ENCODE data around the gene DHRSX. TPM values are rescaled to one million over a fixed set of nuclear protein-coding genes. Genes with fewer than 3 reads are reported as not detected.

The DHRSX gene
- total and polyA plus RNA-seq, 9 of the 15 experiments (the other 6 are each of a cell fraction or from before 2014, with no cell fraction given), result 0.59 to 11.0 (median 6.2) TPM

GRCh38 chrX:2330910-2331309 is 169.9 kb downstream of the DHRSX start:
- TF ChIP-seq SP1 (CRISPR knock-in tag; IDR thresholded peaks at IDR 0.05), result no peak
- no peak for TF ChIP-seq CHD1 (IDR thresholded peaks at IDR 0.05; ENCODE audit: low read length)
- no peak for TF ChIP-seq SMARCB1 (IDR thresholded peaks at IDR 0.05; ENCODE audit: insufficient read length, low read depth)
- peak; percentile 94 for TF ChIP-seq RBM25 (IDR thresholded peaks at IDR 0.05; ENCODE audit: low read depth, low read length, severe bottlenecking)
- peak; percentile 46 for TF ChIP-seq CHD4 (IDR thresholded peaks at IDR 0.05; ENCODE audit: insufficient read depth, insufficient replicate concordance, low read depth, low read length, poor library complexity, severe bottlenecking)
- no peak for TF ChIP-seq NCOA2 (IDR thresholded peaks at IDR 0.05; ENCODE audit: partially characterized antibody in 2 of 2)
- TF ChIP-seq RAD21 (CRISPR knock-in tag; conservative IDR thresholded peaks at IDR 0.05 in 1 of 2, IDR thresholded peaks at IDR 0.05 in 1 of 2), result no peak
- no peak for TF ChIP-seq ZKSCAN1 (IDR thresholded peaks at IDR 0.05; ENCODE audit: low read depth, low read length)
- peak; percentile 11 to 49; a peak in 1 of 4 replicates for TF ChIP-seq KDM1A (IDR thresholded peaks at IDR 0.05)
- no peak for TF ChIP-seq ZFP36 (IDR thresholded peaks at IDR 0.05; ENCODE audit: low read depth, low read length, partially characterized antibody)
- no peak for TF ChIP-seq ELF4 (CRISPR knock-in tag; IDR thresholded peaks at IDR 0.05)
- TF ChIP-seq BCOR (IDR thresholded peaks at IDR 0.05), result peak; percentile 81
- no peak for TF ChIP-seq CREM (IDR thresholded peaks at IDR 0.05; ENCODE audit: low read depth)
- peak in 1 of 2 experiments; percentile 36; a peak in 1 of 4 replicates for TF ChIP-seq RCOR1 (IDR thresholded peaks at IDR 0.05; ENCODE audit: borderline replicate concordance in 1 of 2, low read depth in 2 of 2, low read length in 2 of 2)
- TF ChIP-seq ZNF512 (tag; IDR thresholded peaks at IDR 0.05), result no peak; the same call in 1 of the 2 replicates
- peak; percentile 48; the same call in 1 of the 2 replicates for TF ChIP-seq ADNP (tag; IDR thresholded peaks at IDR 0.05)
- TF ChIP-seq FOXK1 (CRISPR knock-in tag; IDR thresholded peaks at IDR 0.05; ENCODE audit: borderline replicate concordance), result no peak
- Histone ChIP-seq H4K20me1 (replicated peaks; ENCODE audit: control insufficient read depth, insufficient read depth, low read length) (no peaks in the 10 kb centered on the region), H3K9me3 (replicated peaks; ENCODE audit: control insufficient read depth, insufficient read depth, low read depth, low read length) (no peaks in the 10 kb centered on the region), H3K4me3 (no peak overlapping the region), H3K27me3 (ENCODE audit: control insufficient read depth in 2 of 2, insufficient read depth in 2 of 2, low read length in 2 of 2) (no peaks in the 10 kb centered on the region), H3K79me2 (ENCODE audit: control insufficient read depth, insufficient read depth, low read length) (no peaks in the 10 kb centered on the region), H2AFZ (ENCODE audit: low read depth, low read length) (no peak overlapping the region), H3K36me3 (ENCODE audit: control insufficient read depth, insufficient read depth, low read length) (no peaks in the 10 kb centered on the region), H3K9me1 (ENCODE audit: control insufficient read depth, insufficient read depth, low read length) (no peaks in the 10 kb centered on the region), H3K4me1 (replicated peaks in 1 of 2; ENCODE audit: control insufficient read depth in 2 of 2, insufficient read depth in 2 of 2, low read length in 2 of 2) (no peaks in the 10 kb centered on the region), H3K4me2 (ENCODE audit: insufficient read depth, low read length) (no peak overlapping the region), H3K27ac (ENCODE audit: extremely low read depth, low read depth, low read length) (no peak overlapping the region), H3K9ac (ENCODE audit: insufficient read depth in 1 of 2, low read depth in 2 of 2, low read length in 2 of 2) (no peak overlapping the region)
- BruUV-seq (replicated peaks), result no TSS peak
- WGBS (ENCODE audit: insufficient coverage, low coverage, missing lambda C conversion rate), result 55% methylated on average over 3 of the region's 3 CpGs
- in situ Hi-C loops (cut with MboI) (no loop called here), intact Hi-C loops (cut with micrococcal nuclease) (no loop called here)
- POLR2A ChIA-PET, result no interaction called here
- FAIRE-seq (no peak), ATAC-seq (no peak), DNase-seq (ENCODE audit: extremely low read depth in 1 of 4, low spot score in 3 of 4) (no peak)
- CTCF ChIA-PET (ENCODE audit: low intra/inter-chr PET ratio), result no interaction called here
